ENCODE data around the gene ZNF821.

GRCh38 chr16:71840052-71840451 is 43.9 kb downstream of the ZNF821 start:
- TF ChIP-seq, protein P1, sequence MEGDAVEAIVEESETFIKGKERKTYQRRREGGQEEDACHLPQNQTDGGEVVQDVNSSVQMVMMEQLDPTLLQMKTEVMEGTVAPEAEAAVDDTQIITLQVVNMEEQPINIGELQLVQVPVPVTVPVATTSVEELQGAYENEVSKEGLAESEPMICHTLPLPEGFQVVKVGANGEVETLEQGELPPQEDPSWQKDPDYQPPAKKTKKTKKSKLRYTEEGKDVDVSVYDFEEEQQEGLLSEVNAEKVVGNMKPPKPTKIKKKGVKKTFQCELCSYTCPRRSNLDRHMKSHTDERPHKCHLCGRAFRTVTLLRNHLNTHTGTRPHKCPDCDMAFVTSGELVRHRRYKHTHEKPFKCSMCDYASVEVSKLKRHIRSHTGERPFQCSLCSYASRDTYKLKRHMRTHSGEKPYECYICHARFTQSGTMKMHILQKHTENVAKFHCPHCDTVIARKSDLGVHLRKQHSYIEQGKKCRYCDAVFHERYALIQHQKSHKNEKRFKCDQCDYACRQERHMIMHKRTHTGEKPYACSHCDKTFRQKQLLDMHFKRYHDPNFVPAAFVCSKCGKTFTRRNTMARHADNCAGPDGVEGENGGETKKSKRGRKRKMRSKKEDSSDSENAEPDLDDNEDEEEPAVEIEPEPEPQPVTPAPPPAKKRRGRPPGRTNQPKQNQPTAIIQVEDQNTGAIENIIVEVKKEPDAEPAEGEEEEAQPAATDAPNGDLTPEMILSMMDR (IDR thresholded peaks at IDR 0.05) = no peak
- TF ChIP-seq POLR2AphosphoS5 (IDR thresholded peaks at IDR 0.05) (no peak), POLR2A (IDR thresholded peaks at IDR 0.05) (no peak)

Data from breast epithelium (tissue), 3 donors.